Osteoblast (primary cell): ENCODE measurements around the gene DUXA. TPM values are rescaled to one million over a fixed set of nuclear protein-coding genes. Genes with fewer than 3 reads are reported as not detected.
"Not testable (repeated sequence)": the region's sequence is repeated elsewhere in the genome, so short reads cannot be mapped to it uniquely, and the experiment has no call there.

Source experiments
- DNase-seq: peaks from one replicate; pipeline ENCODE4 v3.0.0; 2011; ENCODE audit warnings: low spot score, mixed read lengths; ENCODE audit not compliant: insufficient read length; ENCODE audit errors: missing footprints
- H2AFZ ChIP-seq: 2 replicates; pipeline ENCODE4 v1.6.0; 2011; ENCODE audit warnings: mild to moderate bottlenecking, low read length
- H3K27ac ChIP-seq: 2 replicates; pipeline ENCODE4 v1.5.1; 2011; ENCODE audit warnings: mild to moderate bottlenecking, low read depth, low read length, moderate library complexity
- H3K27me3 ChIP-seq: 2 replicates; pipeline ENCODE4 v1.6.0; 2012; ENCODE audit warnings: mild to moderate bottlenecking, control low read depth, inconsistent platforms, low read length, moderate library complexity; ENCODE audit not compliant: insufficient read depth
- H3K36me3 ChIP-seq: 2 replicates; pipeline ENCODE4 v1.5.1; 2011; ENCODE audit warnings: mild to moderate bottlenecking, low read length, control low read depth, moderate library complexity; ENCODE audit not compliant: insufficient read depth
- H3K4me1 ChIP-seq: 2 replicates; pipeline ENCODE4 v1.5.1; 2011; ENCODE audit warnings: mild to moderate bottlenecking, low read length, control low read depth, moderate library complexity; ENCODE audit not compliant: insufficient read depth
- H3K4me2 ChIP-seq: 2 replicates; pipeline ENCODE4 v1.6.0; 2011; ENCODE audit warnings: mild to moderate bottlenecking, low read length; ENCODE audit not compliant: insufficient read depth
- H3K4me3 ChIP-seq: fragments of 200-600 bp; sonication (generic); 3 replicates; pipeline ENCODE4 v1.5.1; 2012; ENCODE audit warnings: mild to moderate bottlenecking, low read length, inconsistent platforms; ENCODE audit not compliant: insufficient read depth
- H3K79me2 ChIP-seq: 2 replicates; pipeline ENCODE4 v1.6.0; 2012; ENCODE audit warnings: mild to moderate bottlenecking, low read length, control low read depth, inconsistent platforms; ENCODE audit not compliant: insufficient read depth
- H3K9me3 ChIP-seq: 2 replicates; pipeline ENCODE4 v1.5.1; 2011; ENCODE audit warnings: low read depth, low read length, control low read depth
- H4K20me1 ChIP-seq: 2 replicates; pipeline ENCODE4 v1.6.0; 2012; ENCODE audit warnings: mild to moderate bottlenecking, low read length, control low read depth; ENCODE audit not compliant: insufficient read depth
- total RNA-seq: library from RNA; depleted of rRNA; stranded (reverse); fragments of >200 nt; gene quantifications from 2 replicates; pipeline ENCODE4 v1.2.3, GENCODE V29; 2012
- TF ChIP-seq, protein P1 (sequence below): IDR thresholded peaks from 2 replicates; pipeline ENCODE4 v1.5.1; 2011; ENCODE audit warnings: mild to moderate bottlenecking, low read depth, low read length, moderate library complexity; ENCODE audit errors: extremely low read depth

Gene DUXA
- not detected in 2 replicates for total RNA-seq

GRCh38 chr19:57167385-57167784, at the start of gene DUXA:
Gene DUXA, minus strand, starts transcription at chr19:57167485. Its CDS starts 42 bp downstream, at chr19:57167443.
- Histone ChIP-seq H3K27ac (no peak within 1 kb of the TSS), H3K27me3 (no peaks in the 10 kb centered on the region), H2AFZ (no peak within 1 kb of the TSS), H3K4me2 (no peak within 1 kb of the TSS), H3K4me3 (no peak within 1 kb of the TSS), H3K9me3 (no peaks in the 10 kb centered on the region), H3K79me2 (no peaks in the 10 kb centered on the region), H4K20me1 (no peaks in the 10 kb centered on the region), H3K36me3 (no peaks in the 10 kb centered on the region), H3K4me1 (peaks cover 4% of the 10 kb centered on the region)
- peak; percentile 79 for DNase-seq
- TF ChIP-seq, protein P1, sequence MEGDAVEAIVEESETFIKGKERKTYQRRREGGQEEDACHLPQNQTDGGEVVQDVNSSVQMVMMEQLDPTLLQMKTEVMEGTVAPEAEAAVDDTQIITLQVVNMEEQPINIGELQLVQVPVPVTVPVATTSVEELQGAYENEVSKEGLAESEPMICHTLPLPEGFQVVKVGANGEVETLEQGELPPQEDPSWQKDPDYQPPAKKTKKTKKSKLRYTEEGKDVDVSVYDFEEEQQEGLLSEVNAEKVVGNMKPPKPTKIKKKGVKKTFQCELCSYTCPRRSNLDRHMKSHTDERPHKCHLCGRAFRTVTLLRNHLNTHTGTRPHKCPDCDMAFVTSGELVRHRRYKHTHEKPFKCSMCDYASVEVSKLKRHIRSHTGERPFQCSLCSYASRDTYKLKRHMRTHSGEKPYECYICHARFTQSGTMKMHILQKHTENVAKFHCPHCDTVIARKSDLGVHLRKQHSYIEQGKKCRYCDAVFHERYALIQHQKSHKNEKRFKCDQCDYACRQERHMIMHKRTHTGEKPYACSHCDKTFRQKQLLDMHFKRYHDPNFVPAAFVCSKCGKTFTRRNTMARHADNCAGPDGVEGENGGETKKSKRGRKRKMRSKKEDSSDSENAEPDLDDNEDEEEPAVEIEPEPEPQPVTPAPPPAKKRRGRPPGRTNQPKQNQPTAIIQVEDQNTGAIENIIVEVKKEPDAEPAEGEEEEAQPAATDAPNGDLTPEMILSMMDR, result no peak

DNA sequence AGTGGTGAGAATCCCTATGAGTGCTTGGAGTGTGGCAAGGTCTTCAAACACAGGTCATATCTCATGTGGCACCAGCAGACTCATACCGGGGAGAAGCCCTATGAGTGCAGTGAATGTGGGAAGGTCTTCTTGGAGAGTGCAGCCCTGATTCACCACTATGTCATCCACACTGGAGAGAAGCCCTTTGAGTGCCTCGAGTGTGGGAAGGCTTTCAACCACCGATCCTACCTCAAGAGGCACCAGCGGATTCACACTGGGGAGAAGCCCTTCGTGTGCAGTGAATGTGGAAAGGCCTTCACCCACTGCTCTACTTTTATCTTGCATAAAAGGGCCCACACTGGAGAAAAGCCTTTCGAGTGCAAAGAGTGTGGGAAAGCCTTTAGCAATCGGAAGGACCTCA, 44.8 kb upstream of the DUXA start:
- Histone ChIP-seq H3K4me2 (no peak overlapping the region), H3K4me1 (no peaks in the 10 kb centered on the region), H3K36me3 (peaks cover 65% of the 10 kb centered on the region), H3K79me2 (peaks cover 50% of the 10 kb centered on the region), H3K4me3 (no peak overlapping the region), H2AFZ (no peak overlapping the region), H3K9me3 (peaks cover 25% of the 10 kb centered on the region), H3K27me3 (no peaks in the 10 kb centered on the region), H4K20me1 (peaks cover 14% of the 10 kb centered on the region), H3K27ac (no peak overlapping the region)
- DNase-seq, result no peak
- TF ChIP-seq, protein P1, result no peak

DNA sequence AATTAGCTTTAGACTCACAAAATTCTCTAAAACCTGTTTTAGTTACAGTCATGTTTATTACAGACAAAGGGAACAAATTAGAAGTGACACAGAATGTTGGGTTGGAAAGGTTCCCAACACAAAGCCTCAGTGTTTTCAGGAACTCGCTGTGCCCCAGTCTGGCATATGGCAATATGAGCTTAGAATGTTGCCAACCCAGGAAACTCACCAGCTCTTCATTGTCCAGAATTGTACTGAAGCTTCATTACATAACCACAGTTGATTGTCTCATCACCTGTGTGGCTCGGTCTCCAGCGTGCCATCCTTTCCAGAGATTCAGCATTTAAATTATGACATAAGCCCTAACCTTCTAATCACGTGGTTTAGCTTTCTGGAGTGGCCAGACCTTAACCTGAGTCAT, 43.1 kb upstream of the DUXA start:
- peaks cover 6% of the 10 kb centered on the region for H4K20me1 ChIP-seq
- peaks cover 68% of the 10 kb centered on the region for H3K36me3 ChIP-seq
- H2AFZ ChIP-seq, result no peak overlapping the region
- H3K4me3 ChIP-seq, result no peak overlapping the region
- H3K4me1 ChIP-seq, result no peaks in the 10 kb centered on the region
- TF ChIP-seq, protein P1, result no peak
- DNase-seq, result no peak
- H3K27ac ChIP-seq, result no peak overlapping the region
- H3K4me2 ChIP-seq, result no peak overlapping the region
- H3K27me3 ChIP-seq, result no peaks in the 10 kb centered on the region
- H3K79me2 ChIP-seq, result peaks cover 49% of the 10 kb centered on the region
- peaks cover 25% of the 10 kb centered on the region for H3K9me3 ChIP-seq

DNA sequence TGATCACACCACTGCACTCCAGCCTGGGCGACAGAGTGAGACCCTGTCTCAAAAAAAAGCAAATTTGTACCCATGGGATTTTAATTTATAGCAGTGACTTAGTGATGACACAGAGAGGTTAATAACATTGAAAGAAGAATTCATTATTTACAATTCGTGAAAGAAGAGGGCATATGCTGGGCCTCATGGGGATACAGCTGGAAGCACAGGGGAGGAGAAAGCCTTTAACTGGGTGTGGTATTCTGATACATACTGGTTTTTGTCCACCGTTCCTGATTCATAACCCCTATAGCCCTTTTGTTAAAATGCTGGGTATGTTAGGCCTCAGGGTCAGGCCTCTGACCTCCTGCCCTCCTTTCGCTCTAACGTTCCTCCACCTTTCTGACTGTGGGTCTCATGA, 34.9 kb upstream of the DUXA start:
- DNase-seq, result no peak
- no peaks in the 10 kb centered on the region for H3K27me3 ChIP-seq
- H3K79me2 ChIP-seq, result peaks cover 58% of the 10 kb centered on the region
- no peak overlapping the region for H3K27ac ChIP-seq
- H3K4me3 ChIP-seq, result no peak overlapping the region
- TF ChIP-seq, protein P1, result no peak
- no peak overlapping the region for H3K4me2 ChIP-seq
- no peaks in the 10 kb centered on the region for H3K9me3 ChIP-seq
- H3K4me1 ChIP-seq, result no peaks in the 10 kb centered on the region
- H3K36me3 ChIP-seq, result peaks cover 22% of the 10 kb centered on the region
- H2AFZ ChIP-seq, result no peak overlapping the region
- peaks cover 15% of the 10 kb centered on the region for H4K20me1 ChIP-seq

GRCh38 chr19:57197874-57198273, 30.6 kb upstream of the DUXA start:
- not testable (repeated sequence) for H2AFZ ChIP-seq, H3K4me2 ChIP-seq

More at GRCh38 chr19:57197874-57198273, 30.6 kb upstream of the DUXA start:
- peaks cover 40% of the 10 kb centered on the region for H3K36me3 ChIP-seq
- not testable (repeated sequence) for H3K27me3 ChIP-seq, H3K4me1 ChIP-seq, H3K9me3 ChIP-seq, DNase-seq, H3K27ac ChIP-seq, H3K4me3 ChIP-seq
- H3K79me2 ChIP-seq, result peaks cover 66% of the 10 kb centered on the region
- peaks cover 24% of the 10 kb centered on the region for H4K20me1 ChIP-seq
